Astrocyte of the spinal cord (primary cell): ENCODE data around the gene SNTG2.
A peak's percentile ranks its signal among the peaks of the same experiment; 100 is the strongest.

Experiments used
- DNase-seq: peaks from one replicate; pipeline ENCODE4 v3.0.0; 2011; ENCODE audit warnings: low read depth, low spot score
- H3K4me3 ChIP-seq: 2 replicates; pipeline ENCODE4 v1.5.1; 2011; ENCODE audit warnings: low read depth, mild to moderate bottlenecking, low read length, moderate library complexity
- CTCF ChIP-seq: IDR thresholded peaks from 2 replicates; pipeline ENCODE4 v1.5.1; 2012; ENCODE audit warnings: low read depth, mild to moderate bottlenecking, low read length, inconsistent platforms
- in situ Hi-C: cut with HindIII; loops from 2 replicates; pipeline ENCODE4 v1.10.0; 2017; ENCODE audit warnings: low sequenced_read_pairs

SNTG2 gene

GRCh38 chr2:973129-973528 is 22.5 kb downstream of the SNTG2 start:
- TF ChIP-seq CTCF: no peak
- in situ Hi-C loops: no loop called here
- DNase-seq: no peak
- H3K4me3 ChIP-seq: no peak overlapping the region

- in situ Hi-C loops: no loop called here
- TF ChIP-seq CTCF: no peak
- H3K4me3 ChIP-seq: no peak overlapping the region
- DNase-seq: no peak
Observed at GRCh38 chr2:974054-974453, 23.4 kb downstream of the SNTG2 start.

- no peak overlapping the region for H3K4me3 ChIP-seq
- DNase-seq: peak; percentile 17
- TF ChIP-seq CTCF: no peak
- in situ Hi-C loops: no loop called here
Observed at GRCh38 chr2:974502-974901, 23.9 kb downstream of the SNTG2 start.

- in situ Hi-C loops: no loop called here
- TF ChIP-seq CTCF: no peak
- no peak overlapping the region for H3K4me3 ChIP-seq
- no peak for DNase-seq
Observed at GRCh38 chr2:975095-975494, 24.4 kb downstream of the SNTG2 start.

GRCh38 chr2:979069-979928 is 28.6 kb downstream of the SNTG2 start:
- in situ Hi-C loops: no loop called here
- no peak for DNase-seq
- TF ChIP-seq CTCF: no peak
- no peak overlapping the region for H3K4me3 ChIP-seq

GRCh38 chr2:980176-980575 is 29.5 kb downstream of the SNTG2 start:
- no peak overlapping the region for H3K4me3 ChIP-seq
- in situ Hi-C loops: no loop called here
- DNase-seq: no peak
- no peak for TF ChIP-seq CTCF
